ENCODE data around the gene CADPS2.
"Not testable (repeated sequence)": the region's sequence is repeated elsewhere in the genome, so short reads cannot be mapped to it uniquely, and the experiment has no call there.

Gene CADPS2

DNA sequence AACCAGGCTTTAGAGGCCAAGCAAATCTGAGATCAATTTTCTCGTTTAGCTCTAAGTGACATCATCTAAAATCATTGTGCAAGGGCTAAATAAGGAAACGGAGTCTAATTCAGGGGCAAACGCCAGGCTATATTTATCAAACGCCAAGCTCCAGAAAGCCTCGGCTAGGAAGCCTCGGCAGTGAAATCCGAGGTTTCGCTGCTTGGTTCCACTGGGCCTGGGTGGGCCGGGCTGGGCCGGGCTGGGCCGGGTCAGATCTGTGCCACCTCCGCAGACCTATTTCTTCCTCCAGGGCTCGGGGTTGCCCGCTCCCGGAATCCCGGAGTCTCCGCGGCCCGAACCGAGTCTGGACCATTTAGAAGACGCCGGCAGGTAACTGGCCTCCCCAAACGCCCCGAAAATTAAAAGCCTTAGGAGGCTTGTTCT, 581.3 kb downstream of the CADPS2 start:
- peak; percentile 73 for DNase-seq

DNA sequence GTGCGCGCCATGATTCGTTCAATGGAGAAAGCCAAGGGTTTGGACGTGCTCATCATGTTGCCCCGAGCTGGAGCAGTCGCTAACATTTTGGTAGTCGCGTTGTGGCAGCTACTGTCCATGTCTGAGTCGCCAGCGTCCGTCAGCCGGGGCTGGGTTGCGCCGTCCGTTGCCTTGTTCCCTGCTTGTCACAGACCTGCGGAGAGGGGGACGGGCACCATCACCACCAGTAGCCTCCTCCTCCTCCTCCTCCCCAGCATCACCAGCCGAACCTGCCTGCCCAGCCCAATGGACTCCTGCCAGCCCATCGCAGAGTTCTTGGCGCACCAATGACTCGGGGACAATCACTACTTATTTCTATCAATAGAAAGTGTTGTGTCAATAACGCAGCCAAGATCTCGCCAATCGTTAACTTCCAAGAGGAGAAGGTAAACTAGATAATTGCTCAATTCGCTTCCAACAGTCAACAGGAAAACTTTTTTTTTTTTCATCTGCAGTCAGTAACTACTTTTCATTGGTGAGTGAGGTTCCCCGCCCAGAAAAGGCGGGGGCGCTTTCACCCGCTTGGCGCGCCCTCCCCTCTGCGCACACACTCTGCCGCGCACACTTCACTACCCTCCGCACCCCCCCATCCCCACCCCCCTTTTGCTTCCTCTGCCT, 581.8 kb downstream of the CADPS2 start, which contains the start of gene FEZF1:
Gene FEZF1, minus strand, starts transcription at position 432 of the 657 bp plus-strand sequence. Its CDS starts 313 bp downstream, at position 119.
- peak; percentile 73 for DNase-seq

DNA sequence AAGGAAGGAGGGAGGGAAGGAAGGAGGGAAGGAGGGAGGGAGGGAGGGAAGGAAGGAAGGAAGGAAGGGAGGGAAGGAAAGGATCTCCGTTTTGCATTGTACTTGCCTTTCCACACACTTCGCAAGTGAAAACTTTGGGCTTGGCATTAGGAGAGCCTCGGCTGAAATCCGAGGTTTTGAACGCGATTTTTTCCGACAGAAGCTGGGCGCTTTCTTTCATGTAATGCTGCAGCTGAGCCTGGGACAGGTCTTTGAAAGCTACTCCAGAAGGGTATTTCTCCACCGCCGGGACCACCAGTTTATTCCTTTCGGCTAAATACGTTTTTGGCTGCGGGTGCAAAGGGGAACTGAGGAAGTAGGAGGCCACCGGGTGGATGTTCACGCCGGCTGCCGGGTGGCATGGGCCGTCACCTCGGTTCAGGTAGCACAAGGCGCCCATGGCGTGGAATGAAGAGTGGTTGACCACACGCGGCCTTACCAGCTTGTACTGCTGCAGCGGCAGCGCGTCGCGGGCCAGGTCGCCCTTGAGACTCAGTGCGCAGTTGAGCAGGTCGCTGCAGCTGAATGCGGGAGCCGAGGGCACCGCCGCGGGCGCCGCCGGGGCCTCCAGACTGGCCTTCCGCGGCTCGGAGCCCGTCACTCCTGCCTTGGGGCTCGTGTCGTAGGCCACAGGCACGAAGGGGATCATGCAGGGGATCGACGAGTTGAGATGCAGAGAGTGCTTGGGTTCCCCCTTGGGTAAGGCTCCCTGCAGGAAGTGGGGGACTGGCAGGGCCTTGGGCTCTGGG, 582.5 kb downstream of the CADPS2 start:
- DNase-seq, result no peak

DNA sequence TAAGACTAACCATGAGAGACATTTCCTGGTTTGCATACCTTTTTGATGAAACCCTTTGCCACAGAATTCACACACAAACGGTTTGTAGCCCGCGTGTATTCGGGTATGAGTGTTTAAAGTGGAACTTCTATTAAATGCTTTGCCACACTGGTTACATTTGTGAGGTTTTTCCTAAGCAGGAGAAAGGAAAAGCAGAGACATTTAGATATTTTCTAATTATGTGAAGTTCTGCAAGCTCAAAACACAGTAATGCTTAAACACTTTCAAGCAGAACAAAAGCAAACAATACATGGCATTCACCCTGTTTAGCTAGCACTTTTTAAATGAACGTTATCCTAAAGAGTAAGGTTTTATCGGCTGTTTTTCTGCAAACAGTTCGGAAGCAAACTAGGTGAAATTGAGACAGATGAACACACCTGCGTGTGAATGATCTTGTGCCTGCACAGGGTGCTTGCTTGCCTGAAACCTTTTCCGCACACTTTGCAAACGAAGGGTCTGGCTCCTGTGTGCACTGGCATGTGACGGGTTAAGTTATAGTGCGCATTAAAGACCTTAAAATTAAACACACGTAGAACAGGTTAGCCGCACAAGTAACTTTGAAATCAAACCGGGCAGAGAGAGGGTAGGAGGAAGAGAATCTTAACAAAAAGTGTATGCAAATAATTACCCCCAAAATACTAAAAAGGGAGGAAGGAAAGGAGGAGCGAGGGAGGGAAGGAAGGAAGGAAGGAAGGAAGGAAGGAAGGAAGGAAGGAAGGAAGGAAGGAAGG, 583.3 kb downstream of the CADPS2 start:
- DNase-seq, result no peak

DNA sequence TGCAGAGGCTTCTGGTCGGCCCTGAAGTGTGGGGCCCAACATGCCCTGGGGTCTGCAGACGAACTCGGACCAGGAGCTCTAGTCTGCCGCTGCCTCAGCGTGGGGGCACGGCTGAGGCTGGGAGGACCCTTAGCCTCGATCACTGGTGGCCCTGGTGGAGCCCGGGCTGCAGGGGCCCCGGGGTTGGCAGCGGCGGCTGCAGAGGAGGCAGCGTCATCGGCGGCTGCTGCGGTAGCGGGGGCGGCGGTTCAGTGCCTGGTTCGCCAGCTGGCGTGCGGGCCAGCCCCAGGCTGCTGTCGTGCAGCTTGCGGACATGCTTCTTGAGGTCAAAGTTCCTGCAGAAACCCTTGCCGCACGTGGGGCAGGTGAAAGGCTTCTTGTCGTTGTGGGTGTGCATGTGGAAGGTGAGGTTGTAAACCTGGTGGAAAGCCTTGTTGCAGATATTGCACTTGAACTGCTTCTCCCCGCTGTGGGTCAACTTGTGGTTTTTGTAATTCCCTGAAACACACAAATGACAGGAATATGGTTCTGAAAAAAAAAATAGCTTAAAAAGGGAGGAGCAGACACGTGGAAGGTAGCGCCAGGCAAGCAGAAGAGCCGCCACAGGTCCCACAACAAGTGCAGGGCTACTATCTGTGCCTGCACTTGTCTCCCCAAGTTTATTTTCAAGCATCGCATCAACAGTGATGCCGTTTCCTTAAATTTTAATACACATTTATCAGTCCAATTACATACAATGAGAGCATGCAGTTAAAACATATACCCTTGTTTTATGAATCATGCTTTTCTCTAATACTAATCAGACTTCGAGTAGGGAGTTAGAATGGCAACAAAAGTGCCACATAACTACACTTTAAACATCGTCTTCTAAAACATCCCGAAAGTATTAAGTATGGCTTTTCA, 584.2 kb downstream of the CADPS2 start:
- DNase-seq, result no peak

DNA sequence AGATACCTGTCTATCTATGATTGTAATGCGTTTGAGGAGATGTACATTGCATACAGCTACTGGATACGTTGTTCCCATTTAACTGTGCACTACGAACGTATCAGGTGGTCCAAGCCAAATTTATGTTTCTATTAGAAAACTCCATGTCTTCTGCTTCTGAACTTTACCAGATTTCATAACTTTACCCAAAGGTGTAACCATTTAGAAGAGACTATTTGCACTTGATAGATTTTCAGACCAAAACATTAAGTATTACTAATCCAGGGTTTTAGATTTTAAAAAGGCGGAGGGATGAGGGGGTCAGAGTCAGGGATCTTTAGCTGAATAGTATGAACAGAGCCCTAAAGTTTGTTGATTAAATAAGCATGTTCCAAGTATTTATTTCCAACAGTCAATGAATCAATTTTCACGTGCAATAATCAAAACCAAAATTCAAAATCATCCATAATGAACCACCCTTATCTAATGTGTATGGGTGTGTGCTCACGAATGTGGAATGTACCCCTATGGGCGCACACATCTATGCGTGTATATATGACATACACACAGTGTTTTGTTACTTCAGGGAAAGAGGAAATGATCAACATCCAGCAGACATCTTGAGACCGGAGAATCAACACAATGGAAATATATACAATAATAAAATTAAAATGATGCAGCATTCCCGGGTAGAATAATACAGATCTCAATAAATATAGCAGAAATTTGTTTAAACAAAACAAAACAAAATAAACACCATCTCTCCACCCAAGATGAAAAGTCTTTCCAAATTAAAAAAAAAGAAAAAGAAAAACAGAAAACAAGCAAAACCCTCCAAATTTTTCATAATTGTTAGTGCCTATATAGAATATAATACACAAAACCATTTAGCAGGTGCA, 585.1 kb downstream of the CADPS2 start:
- no peak for DNase-seq

DNA sequence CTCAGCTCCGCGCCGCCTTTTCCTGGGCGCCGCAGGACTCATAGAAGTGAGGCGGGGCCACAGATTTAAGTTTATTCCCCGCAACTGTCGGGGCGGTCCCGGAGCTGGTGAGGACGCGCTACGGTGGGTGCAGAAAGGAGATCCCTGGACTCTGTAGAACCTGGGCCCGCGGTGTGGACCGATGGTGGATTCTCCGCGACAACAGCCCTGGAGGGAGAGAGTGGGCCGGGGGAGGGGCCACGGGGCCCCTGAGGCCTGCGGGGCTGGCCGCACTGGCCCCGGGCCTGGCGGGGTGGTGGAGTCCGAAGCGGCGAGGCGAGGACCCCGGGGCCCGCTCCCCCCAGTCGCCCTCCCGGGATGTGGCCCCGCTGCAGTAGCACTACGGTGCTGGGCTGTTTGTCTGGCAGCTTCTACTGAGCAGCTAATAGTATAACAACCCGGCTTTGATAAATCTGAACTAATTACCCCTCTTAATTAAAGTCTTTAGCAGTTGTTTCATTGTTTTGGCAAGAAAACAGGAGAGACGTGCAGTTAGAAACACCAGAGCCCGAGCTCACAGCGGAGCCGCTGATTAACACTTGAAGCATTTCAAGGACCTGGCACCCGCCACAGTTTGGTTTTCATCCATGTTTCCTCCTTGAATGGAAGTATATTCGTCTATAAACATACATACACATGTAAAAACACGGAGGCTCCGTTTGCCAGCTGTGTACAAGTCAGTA, 585.9 kb downstream of the CADPS2 start:
- DNase-seq, result no peak

DNA sequence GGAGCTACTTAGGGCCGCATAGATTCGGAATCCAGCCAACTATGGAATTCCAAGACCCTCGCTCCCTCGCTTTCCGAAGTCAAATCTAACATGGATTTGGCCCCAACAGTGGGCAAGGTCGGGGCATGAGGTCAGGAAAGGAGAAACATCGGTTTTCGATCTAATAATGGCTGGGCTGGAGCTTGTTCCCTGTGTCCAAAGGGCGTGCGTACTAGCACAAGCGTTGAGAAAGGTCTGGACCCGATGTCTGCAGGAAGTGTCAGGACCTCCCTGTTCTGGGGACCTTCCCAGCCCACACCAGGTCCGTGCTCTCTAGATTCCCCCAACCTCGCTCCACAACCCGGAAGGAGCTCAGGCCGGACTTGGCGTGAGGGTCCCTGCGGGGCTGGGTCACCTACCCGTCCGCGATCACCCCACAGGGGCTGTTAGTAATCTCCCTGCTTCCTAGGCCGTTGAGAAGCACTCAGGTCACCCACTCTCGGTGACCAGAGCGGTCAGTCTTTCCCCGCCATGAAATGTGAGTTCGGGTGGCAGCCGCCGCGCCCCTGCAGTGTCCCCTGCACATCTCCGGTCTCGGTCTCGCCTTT, 586.5 kb downstream of the CADPS2 start:
- no peak for DNase-seq

DNA sequence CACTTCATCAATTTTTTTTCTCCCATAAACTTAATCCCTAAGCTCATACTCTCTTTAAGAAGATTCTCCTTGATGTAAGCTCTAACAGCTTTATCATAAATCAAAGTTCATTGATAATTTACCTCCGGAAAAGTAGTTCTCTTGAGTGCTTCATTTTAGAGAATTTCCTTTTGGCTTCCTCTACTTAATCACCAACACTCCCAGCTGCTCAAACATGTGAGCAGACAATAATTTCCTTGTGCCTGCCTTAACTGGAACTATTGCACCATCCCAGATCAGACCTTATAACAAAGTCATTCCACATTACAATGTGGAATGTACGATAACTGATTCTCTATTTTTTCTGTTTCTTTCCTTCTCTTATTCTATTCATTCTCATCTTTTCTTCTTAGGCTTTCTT, 587.6 kb downstream of the CADPS2 start:
- DNase-seq, result no peak

DNA sequence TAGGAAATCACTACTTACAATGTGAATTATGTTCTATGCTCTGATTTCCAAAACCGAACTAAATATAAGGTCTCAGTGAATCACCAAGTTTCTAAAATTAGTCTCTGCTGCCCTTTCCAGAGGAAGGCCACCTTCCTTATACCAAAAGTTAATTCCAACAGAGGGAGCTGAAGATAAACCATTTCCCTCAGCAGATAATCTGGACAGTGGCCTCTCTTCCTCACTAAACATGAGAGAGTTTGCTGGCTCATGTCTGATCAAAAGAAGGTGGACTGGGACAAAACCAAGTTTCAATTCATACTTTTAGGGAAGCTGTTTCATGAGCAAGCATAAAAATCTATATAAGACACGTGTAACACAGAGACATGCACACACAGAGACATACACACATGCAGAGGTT, 588.1 kb downstream of the CADPS2 start:
- no peak for DNase-seq

DNA sequence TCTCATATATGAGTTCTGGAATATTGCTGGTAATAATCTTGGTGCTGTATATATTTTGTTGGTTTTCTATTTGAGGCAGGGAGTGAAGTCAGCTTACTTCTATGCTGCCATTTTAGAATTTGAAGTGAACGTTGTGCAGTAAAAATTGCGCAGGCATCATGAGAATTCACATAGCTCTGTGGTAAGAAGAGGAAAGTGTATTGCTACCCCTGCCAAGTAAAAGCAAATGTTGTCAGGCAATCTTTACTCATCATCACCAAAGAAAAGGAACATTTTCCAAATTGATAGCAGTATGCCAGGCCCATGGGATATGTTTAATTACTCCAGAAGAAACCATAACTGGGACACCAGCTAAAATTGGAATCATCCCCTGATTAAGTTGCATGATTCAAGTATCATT, 595.1 kb downstream of the CADPS2 start:
- no peak for DNase-seq

DNA sequence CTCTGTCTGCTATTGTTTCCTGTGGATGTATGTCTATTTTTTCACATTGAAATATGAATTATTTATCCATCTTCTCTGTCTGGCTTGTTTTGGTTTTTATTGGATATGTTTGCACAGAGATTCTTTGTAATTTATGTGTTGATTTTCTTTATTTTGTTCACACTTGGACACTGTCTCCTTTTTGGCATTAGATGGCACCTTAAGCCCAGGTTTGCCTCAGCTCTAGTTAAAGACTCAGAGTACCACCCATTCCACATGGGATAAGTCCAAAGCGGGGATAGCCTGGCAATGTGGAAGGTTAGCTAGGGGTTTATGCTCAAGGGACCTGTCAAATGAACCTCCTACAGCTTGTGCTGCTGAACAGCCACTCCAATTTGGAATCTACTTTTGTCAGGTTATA, 595.8 kb downstream of the CADPS2 start:
- no peak for DNase-seq

DNA sequence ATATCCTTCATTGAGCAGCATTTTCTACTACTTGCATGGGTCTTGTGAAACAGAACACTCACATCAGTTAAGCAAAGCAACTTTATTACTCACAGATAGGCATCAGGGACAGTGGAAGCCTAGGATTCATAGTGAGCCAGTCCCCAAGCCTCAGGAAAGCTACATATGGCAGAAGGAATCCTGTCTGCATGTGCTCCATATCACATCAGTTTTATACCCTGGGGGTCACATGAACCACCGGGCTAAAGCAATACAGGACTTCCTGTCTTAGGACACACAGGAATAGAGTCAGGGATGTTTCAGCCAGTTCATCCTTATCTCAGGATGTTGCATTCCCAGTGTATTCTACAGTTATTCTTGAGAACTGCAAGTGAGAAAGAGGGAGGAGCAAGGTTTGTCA, 596.8 kb downstream of the CADPS2 start:
- DNase-seq, result no peak

DNA sequence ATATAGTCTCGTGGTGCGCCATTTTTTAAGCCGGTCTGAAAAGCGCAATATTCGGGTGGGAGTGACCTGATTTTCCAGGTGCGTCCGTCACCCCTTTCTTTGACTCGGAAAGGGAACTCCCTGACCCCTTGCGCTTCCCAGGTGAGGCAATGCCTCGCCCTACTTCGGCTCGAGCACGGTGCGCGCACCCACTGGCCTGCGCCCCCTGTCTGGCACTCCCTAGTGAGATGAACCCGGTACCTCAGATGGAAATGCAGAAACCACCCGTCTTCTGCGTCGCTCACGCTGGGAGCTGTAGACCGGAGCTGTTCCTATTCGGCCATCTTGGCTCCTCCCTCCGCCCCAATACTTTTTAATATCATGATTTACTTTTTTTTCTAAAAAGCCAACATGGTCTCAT, 601.7 kb downstream of the CADPS2 start:
- not testable (repeated sequence) for DNase-seq

DNA sequence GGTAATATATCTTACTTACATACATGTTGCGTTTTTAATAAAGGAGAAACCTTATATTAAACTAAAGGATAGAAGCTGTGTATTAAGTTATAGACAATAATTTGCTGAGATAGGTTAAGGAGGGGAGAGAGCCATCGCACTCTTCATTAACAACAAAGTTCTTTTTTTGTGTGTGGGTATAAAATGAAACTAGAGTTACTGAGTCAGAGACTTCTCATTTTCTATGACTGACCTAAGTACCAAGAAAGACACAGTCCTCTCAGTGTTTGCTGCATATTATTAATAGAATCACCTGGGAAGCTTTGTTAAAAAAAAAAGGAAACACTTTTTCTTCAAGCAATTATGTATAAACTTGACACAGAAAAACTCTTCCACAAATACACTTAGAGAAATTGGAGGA, 613.1 kb downstream of the CADPS2 start:
- no peak for DNase-seq

DNA sequence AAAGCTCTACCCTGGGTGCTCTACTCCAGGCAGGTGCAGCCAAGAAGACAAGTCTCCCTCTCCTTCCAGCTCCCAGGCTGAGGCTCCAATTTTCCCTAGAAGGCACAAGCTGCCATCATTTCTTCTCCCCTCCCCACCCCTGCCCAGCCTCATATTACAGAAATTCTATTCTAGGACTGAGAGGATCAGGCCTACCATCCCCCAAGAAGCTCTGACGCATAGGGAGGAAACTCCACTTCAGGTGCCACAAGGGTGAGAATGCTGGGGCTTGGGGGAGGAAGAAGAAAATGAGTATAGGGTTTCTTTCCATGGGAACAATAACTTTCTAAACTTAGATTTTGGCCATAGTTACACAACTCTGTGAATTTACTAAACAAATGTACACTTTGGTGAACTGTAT, 617.0 kb downstream of the CADPS2 start:
- DNase-seq, result no peak
